B cell (primary cell): ENCODE measurements around the gene SGIP1. TPM values are rescaled to one million over a fixed set of nuclear protein-coding genes. Genes with fewer than 3 reads are reported as not detected.

Experiments
- ATAC-seq: fragments of 200-7000 bp; cut with Tn5 transposase; one replicate; pipeline ENCODE4 v1.10.0; 2021; ENCODE audit warnings: low read depth, mild to moderate bottlenecking, moderate number of reproducible peaks, moderate library complexity
- CTCF ChIA-PET: fragments of 350-600 bp; sonication (Branson Sonifier 250); formaldehyde crosslinking; loops from one replicate; lab custom pipeline; 2021; ENCODE audit warnings: antibody characterized with exemption, inconsistent platforms; lab: Charles Lee
- POLR2A ChIA-PET: fragments of 350-600 bp; sonication (Branson Sonifier 250); formaldehyde crosslinking; loops from one replicate; lab custom pipeline; 2021; ENCODE audit warnings: antibody characterized with exemption; lab: Charles Lee
- DNase-seq: peaks from one replicate; pipeline ENCODE4 v3.0.0; 2013
- H2AFZ ChIP-seq: 2 replicates; pipeline ENCODE4 v1.6.1; 2012; ENCODE audit warnings: mild to moderate bottlenecking, low read depth, low read length; ENCODE audit not compliant: insufficient read depth, poor library complexity, severe bottlenecking
- H3K27ac ChIP-seq, 2 donors: 1 replicate in 1 of 2; 2 replicates in 1 of 2; pipeline ENCODE4 v1.5.1; 2012 to 2013; ENCODE audit warnings: low read length in 2 of 2, mild to moderate bottlenecking in 2 of 2, moderate library complexity in 1 of 2
- H3K27me3 ChIP-seq, 4 experiments: fragments of 200-600 bp in 1 of 4; sonication (generic) in 1 of 4; replicated peaks in 1 of 4; 1 replicate in 2 of 4; 2 replicates in 2 of 4; pipeline versions ENCODE4 v1.6.1 to v1.7.0; 2013 to 2016; ENCODE audit warnings: low read length in 3 of 4, mild to moderate bottlenecking in 2 of 4, mixed read lengths in 1 of 4, moderate library complexity in 1 of 4; ENCODE audit not compliant: insufficient read depth in 4 of 4, control insufficient read depth in 3 of 4; ENCODE audit errors: control extremely low read depth in 1 of 4
- H3K36me3 ChIP-seq, 2 experiments: replicated peaks in 1 of 2; 1 replicate in 1 of 2; 2 replicates in 1 of 2; pipeline versions ENCODE4 v1.6.1 to v1.7.1; 2013; ENCODE audit warnings: low read length in 1 of 2; ENCODE audit not compliant: insufficient read depth in 2 of 2, control insufficient read depth in 1 of 2; ENCODE audit errors: control extremely low read depth in 1 of 2, extremely low read depth in 1 of 2
- H3K4me1 ChIP-seq, 2 donors: fragments of 200-600 bp in 1 of 2; sonication (generic) in 1 of 2; 1 replicate in 1 of 2; 2 replicates in 1 of 2; pipeline versions ENCODE4 v1.5.1 to v1.6.1; 2013 to 2017; ENCODE audit warnings: low read length in 2 of 2; ENCODE audit not compliant: control insufficient read depth in 2 of 2, insufficient read depth in 2 of 2
- H3K4me2 ChIP-seq: replicated peaks from 2 replicates; pipeline ENCODE3; 2012; ENCODE audit warnings: mild to moderate bottlenecking, low read depth, low read length; ENCODE audit not compliant: poor library complexity, severe bottlenecking
- H3K4me3 ChIP-seq, 5 experiments: fragments of 200-600 bp in 1 of 5; sonication (generic) in 1 of 5; 1 replicate in 3 of 5; 2 replicates in 2 of 5; pipeline versions ENCODE4 v1.5.1 to v1.7.0; 2011 to 2016; ENCODE audit warnings: low read length in 4 of 5, mild to moderate bottlenecking in 4 of 5, low read depth in 2 of 5, control low read depth in 1 of 5, moderate library complexity in 1 of 5; ENCODE audit not compliant: insufficient read depth in 1 of 5; ENCODE audit errors: control extremely low read depth in 1 of 5, extremely low read depth in 1 of 5
- H3K79me2 ChIP-seq: fragments of 200-600 bp; sonication (generic); one replicate; pipeline ENCODE4 v1.6.0; 2016; ENCODE audit warnings: low read length; ENCODE audit not compliant: control insufficient read depth, insufficient read depth
- H3K9ac ChIP-seq: fragments of 200-600 bp; sonication (generic); 2 replicates; pipeline ENCODE4 v1.6.1; 2017; ENCODE audit warnings: mild to moderate bottlenecking, low read length, moderate library complexity
- H3K9me3 ChIP-seq, 3 donors: one replicate each; pipeline versions ENCODE4 v1.6.1 to v1.7.1; 2013; ENCODE audit warnings: low read length in 2 of 3; ENCODE audit not compliant: control insufficient read depth in 2 of 3, insufficient read depth in 1 of 3; ENCODE audit errors: control extremely low read depth in 1 of 3
- H4K20me1 ChIP-seq: 2 replicates; pipeline ENCODE4 v1.6.0; 2012; ENCODE audit warnings: mild to moderate bottlenecking, low read length; ENCODE audit not compliant: insufficient read depth, control insufficient read depth, poor library complexity, severe bottlenecking
- H3K27ac Mint-ChIP-seq: one replicate; pipeline ENCODE4 v1.8.0; 2021; ENCODE audit warnings: mixed read lengths
- H3K27me3 Mint-ChIP-seq: one replicate; pipeline ENCODE4 v1.8.0; 2021; ENCODE audit warnings: mixed read lengths
- H3K4me1 Mint-ChIP-seq: one replicate; pipeline ENCODE4 v1.8.0; 2021; ENCODE audit warnings: mixed read lengths
- H3K4me3 Mint-ChIP-seq: one replicate; pipeline ENCODE4 v1.8.0; 2021; ENCODE audit warnings: mixed read lengths
- H3K9me3 Mint-ChIP-seq: one replicate; pipeline ENCODE4 v1.8.0; 2022; ENCODE audit warnings: mixed read lengths; ENCODE audit not compliant: insufficient read depth
- EZH2 ChIP-seq: IDR thresholded peaks from 2 replicates; pipeline ENCODE4 v1.6.1; 2012; ENCODE audit warnings: borderline replicate concordance, low read depth, mild to moderate bottlenecking, moderate library complexity, low read length; ENCODE audit not compliant: insufficient read depth, poor library complexity, severe bottlenecking
- WGBS: methylation state at CpG from one replicate; pipeline ENCODE4 v1.1.5; 2013; ENCODE audit warnings: missing lambda C conversion rate; ENCODE audit not compliant: insufficient coverage; 5-methylcytosine and 5-hydroxymethylcytosine counted together
- intact Hi-C: fragments of 100-400 bp; cut with micrococcal nuclease; formaldehyde crosslinking; loops from one replicate; pipeline ENCODE4 v1.10.0; 2022
- polyA plus RNA-seq: library from polyadenylated mRNA; depleted of rRNA; stranded (reverse); fragments of >200 nt; gene quantifications from 2 replicates; pipeline ENCODE4 v1.2.3, GENCODE V29; 2012
- total RNA-seq, 2 donors: library from RNA; stranded (reverse); fragments of 120-200 nt in 1 of 2; gene quantifications; 1 replicate in 1 of 2; 2 replicates in 1 of 2; pipeline versions ENCODE4 v1.2.3 to v1.2.4, GENCODE V29; 2013 to 2022
- TF ChIP-seq, protein P1 (sequence below): fragments of 200-600 bp; IDR thresholded peaks from one replicate; pipeline ENCODE4 v1.8.0; 2022; ENCODE audit warnings: antibody characterized with exemption, mild to moderate bottlenecking

Gene SGIP1
- total and polyA plus RNA-seq, 2 donors (not counting 1 experiment from before 2014, with no cell fraction given) = not detected

- Mint-ChIP-seq H3K9me3 (no peaks in the 10 kb centered on the region), H3K4me1 (no peaks in the 10 kb centered on the region), H3K27me3 (peaks cover 28% of the 10 kb centered on the region), H3K4me3 (no peak overlapping the region), H3K27ac (no peak overlapping the region)
- no peaks in the 10 kb centered on the region for H3K79me2 ChIP-seq
- H4K20me1 ChIP-seq = no peaks in the 10 kb centered on the region
- H3K9ac ChIP-seq = no peak overlapping the region
- no peak overlapping the region for H3K27ac ChIP-seq
- intact Hi-C loops = no loop called here
- H3K9me3 ChIP-seq = no peaks in the 10 kb centered on the region
- no peak for DNase-seq
- TF ChIP-seq, protein P1, sequence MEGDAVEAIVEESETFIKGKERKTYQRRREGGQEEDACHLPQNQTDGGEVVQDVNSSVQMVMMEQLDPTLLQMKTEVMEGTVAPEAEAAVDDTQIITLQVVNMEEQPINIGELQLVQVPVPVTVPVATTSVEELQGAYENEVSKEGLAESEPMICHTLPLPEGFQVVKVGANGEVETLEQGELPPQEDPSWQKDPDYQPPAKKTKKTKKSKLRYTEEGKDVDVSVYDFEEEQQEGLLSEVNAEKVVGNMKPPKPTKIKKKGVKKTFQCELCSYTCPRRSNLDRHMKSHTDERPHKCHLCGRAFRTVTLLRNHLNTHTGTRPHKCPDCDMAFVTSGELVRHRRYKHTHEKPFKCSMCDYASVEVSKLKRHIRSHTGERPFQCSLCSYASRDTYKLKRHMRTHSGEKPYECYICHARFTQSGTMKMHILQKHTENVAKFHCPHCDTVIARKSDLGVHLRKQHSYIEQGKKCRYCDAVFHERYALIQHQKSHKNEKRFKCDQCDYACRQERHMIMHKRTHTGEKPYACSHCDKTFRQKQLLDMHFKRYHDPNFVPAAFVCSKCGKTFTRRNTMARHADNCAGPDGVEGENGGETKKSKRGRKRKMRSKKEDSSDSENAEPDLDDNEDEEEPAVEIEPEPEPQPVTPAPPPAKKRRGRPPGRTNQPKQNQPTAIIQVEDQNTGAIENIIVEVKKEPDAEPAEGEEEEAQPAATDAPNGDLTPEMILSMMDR = no peak
- no peak for TF ChIP-seq EZH2
- H3K4me2 ChIP-seq = no peak overlapping the region
- ATAC-seq = no peak
- peaks cover 0 to 5% (median 0%) of the 10 kb centered on the region in 4 experiments for H3K27me3 ChIP-seq
- H2AFZ ChIP-seq = no peak overlapping the region
- no peaks in the 10 kb centered on the region for H3K36me3 ChIP-seq
- 86% methylated on average over 6 of the region's 6 CpGs for WGBS
- ChIA-PET POLR2A (no interaction called here), CTCF (no interaction called here)
- H3K4me3 ChIP-seq = no peak overlapping the region
- no peaks in the 10 kb centered on the region for H3K4me1 ChIP-seq
Observed at GRCh38 chr1:66510407-66510806, 23.5 kb upstream of the SGIP1 start.

GRCh38 chr1:66511118-66511517 lies 22.8 kb upstream of the SGIP1 start:
- ATAC-seq (no peak), DNase-seq (no peak)
- H3K36me3 ChIP-seq = no peaks in the 10 kb centered on the region
- no peaks in the 10 kb centered on the region for H3K79me2 ChIP-seq
- peaks cover 27% of the 10 kb centered on the region for H3K27me3 Mint-ChIP-seq
- H3K9ac ChIP-seq = no peak overlapping the region
- no peak overlapping the region for H3K27ac Mint-ChIP-seq
- H3K9me3 ChIP-seq = no peaks in the 10 kb centered on the region
- ChIA-PET CTCF (no interaction called here), POLR2A (no interaction called here)
- no peak overlapping the region for H3K4me3 ChIP-seq
- no peak overlapping the region for H3K4me2 ChIP-seq
- H4K20me1 ChIP-seq = no peaks in the 10 kb centered on the region
- no peaks in the 10 kb centered on the region for H3K4me1 ChIP-seq
- intact Hi-C loops = no loop called here
- no peak overlapping the region for H3K27ac ChIP-seq
- H2AFZ ChIP-seq = no peak overlapping the region
- H3K4me1 Mint-ChIP-seq = no peaks in the 10 kb centered on the region
- WGBS = 67% methylated on average over 1 of the region's 1 CpG
- H3K4me3 Mint-ChIP-seq = no peak overlapping the region
- TF ChIP-seq EZH2 = no peak
- TF ChIP-seq, protein P1 = no peak
- no peaks in the 10 kb centered on the region for H3K9me3 Mint-ChIP-seq
- H3K27me3 ChIP-seq = peaks cover 0 to 5% (median 0%) of the 10 kb centered on the region in 4 experiments
